Thyroid gland (tissue), 4 donors: ENCODE measurements around the gene PDCL2.
"Not testable (repeated sequence)": the region's sequence is repeated elsewhere in the genome, so short reads cannot be mapped to it uniquely, and the experiment has no call there.

ENCODE experiments used
- POLR2A ChIP-seq, 2 donors: fragments of 450-650 bp; IDR thresholded peaks; one replicate each; pipeline ENCODE4 v1.6.1; 2017; ENCODE audit warnings: antibody characterized with exemption in 2 of 2, mild to moderate bottlenecking in 2 of 2, moderate library complexity in 1 of 2
- TF ChIP-seq, protein P1 (sequence below), 6 experiments: fragments of 200-600 bp in 3 of 6; fragments of 450-650 bp in 3 of 6; sonication (generic) in 3 of 6; IDR thresholded peaks; one replicate each; pipeline ENCODE4 v1.5.1; 2016 to 2019; ENCODE audit warnings: antibody characterized with exemption in 6 of 6, mild to moderate bottlenecking in 2 of 6, inconsistent platforms in 1 of 6, moderate library complexity in 1 of 6

- TF ChIP-seq, protein P1, sequence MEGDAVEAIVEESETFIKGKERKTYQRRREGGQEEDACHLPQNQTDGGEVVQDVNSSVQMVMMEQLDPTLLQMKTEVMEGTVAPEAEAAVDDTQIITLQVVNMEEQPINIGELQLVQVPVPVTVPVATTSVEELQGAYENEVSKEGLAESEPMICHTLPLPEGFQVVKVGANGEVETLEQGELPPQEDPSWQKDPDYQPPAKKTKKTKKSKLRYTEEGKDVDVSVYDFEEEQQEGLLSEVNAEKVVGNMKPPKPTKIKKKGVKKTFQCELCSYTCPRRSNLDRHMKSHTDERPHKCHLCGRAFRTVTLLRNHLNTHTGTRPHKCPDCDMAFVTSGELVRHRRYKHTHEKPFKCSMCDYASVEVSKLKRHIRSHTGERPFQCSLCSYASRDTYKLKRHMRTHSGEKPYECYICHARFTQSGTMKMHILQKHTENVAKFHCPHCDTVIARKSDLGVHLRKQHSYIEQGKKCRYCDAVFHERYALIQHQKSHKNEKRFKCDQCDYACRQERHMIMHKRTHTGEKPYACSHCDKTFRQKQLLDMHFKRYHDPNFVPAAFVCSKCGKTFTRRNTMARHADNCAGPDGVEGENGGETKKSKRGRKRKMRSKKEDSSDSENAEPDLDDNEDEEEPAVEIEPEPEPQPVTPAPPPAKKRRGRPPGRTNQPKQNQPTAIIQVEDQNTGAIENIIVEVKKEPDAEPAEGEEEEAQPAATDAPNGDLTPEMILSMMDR (IDR thresholded peaks at IDR 0.05), result not testable (repeated sequence)
- TF ChIP-seq POLR2A (IDR thresholded peaks at IDR 0.05), result not testable (repeated sequence)
These were observed 9.3 kb downstream of the PDCL2 start for GRCh38 chr4:55582773-55583172.
